Amygdala (tissue), 56 donors: Measurements from ENCODE around the gene LBHD1.
A peak's percentile ranks its signal among the peaks of the same experiment; 100 is the strongest.
"Not testable (repeated sequence)": the region's sequence is repeated elsewhere in the genome, so short reads cannot be mapped to it uniquely, and the experiment has no call there.

Source experiments
- DNase-seq, 56 donors: peaks; one replicate each; lab custom pipeline; 2025; lab: John Stamatoyannopoulos, UW

The LBHD1 gene

DNA sequence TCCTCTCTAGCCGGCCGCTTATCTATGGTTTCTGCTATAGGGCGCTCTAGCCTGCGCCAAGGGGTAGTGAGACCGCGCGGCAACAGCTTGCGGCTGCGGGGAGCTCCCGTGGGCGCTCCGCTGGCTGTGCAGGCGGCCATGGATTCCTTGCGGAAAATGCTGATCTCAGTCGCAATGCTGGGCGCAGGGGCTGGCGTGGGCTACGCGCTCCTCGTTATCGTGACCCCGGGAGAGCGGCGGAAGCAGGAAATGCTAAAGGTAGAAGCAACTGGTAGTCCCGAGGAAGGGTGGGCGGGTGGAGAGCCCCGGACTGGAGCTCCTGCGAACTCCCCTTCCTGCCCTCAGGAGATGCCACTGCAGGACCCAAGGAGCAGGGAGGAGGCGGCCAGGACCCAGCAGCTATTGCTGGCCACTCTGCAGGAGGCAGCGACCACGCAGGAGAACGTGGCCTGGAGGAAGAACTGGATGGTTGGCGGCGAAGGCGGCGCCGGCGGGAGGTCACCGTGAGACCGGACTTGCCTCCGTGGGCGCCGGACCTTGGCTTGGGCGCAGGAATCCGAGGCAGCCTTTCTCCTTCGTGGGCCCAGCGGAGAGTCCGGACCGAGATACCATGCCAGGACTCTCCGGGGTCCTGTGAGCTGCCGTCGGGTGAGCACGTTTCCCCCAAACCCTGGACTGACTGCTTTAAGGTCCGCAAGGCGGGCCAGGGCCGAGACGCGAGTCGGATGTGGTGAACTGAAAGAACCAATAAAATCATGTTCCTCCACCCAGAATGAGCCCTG lies at the start of gene LBHD1, which contains the start of gene UQCC3:
Gene LBHD1, minus strand, starts transcription at position 660 of the 782 bp plus-strand sequence. CDS start 2,236 bp downstream, outside the sequence.
Gene UQCC3, plus strand, starts transcription at position 66 of the 782 bp plus-strand sequence. Its CDS starts 73 bp downstream, at position 139.
- peak in 55 of 56 donors; percentile 27 to 88 (median 72) for DNase-seq

GRCh38 chr11:62719302-62719978 lies 47.4 kb upstream of the LBHD1 start:
- DNase-seq, result no peak

DNA sequence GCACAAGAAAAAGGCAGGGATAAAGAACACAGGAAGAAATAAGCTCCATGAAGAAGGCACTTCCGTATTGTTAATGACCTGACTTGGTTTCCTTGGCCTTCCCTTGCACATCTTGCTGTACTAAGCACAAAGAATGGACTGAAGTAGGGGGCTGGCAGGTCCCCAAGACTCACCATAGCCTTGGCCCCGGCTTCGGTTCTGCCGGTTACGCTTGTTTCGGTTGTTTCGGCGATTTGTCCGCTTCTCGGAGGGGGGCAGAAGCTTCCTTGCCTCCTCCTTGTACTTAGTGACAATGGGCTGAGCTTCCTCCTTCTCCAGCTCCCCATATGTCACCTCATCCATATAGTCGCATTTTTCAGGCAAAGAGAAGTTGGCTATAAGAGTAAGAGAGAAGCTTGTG lies 44.7 kb upstream of the LBHD1 start:
- peak in 2 of 56 donors; percentile 15 to 23 for DNase-seq

GRCh38 chr11:62716206-62716605 lies 44.1 kb upstream of the LBHD1 start:
- DNase-seq, result no peak

DNA sequence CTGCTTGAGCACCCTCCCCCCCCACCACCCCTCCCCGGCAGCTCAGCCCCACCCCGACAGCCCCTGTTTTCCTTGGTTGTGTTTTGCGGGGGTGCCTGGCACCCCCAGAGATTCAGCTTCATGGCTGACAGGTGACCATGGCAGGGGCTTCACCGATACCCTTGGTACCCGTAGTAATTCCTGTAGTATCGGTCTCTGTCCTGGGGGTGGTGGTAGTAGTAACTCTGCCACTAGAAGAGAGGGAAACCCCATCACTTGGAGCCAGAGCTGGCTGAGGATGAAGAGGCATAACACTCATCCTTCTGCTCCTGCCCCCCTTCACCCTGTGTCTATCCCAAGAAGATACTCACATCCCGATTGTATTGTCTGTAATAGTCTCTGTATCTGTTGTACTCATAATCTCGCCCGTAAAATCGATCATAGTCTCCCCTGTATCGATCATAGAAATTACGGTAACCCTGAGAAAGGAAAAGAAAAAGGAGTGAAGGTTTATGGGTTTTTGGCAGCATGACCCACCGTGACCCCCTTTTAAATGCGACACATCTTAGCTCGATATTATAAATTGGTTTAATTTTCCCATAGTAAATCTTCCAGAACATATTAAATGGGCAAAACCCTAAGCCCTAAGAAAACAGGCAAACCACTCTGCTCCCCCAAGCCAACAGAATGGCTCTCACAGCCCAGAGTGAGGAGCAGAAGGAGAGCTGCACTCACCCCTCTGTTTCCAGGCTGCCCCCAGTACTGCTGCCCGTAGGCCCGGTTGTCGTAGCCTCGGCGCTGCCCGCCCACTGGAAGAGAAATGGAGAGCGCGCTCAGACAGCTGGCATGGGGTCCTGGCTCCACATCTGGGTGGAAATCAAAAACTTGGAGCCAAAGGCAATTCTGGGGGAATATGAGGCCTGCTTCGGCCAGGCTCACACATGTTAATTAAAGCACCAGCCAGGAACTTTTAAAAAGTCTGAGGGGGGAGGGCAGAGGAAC lies 43.4 kb upstream of the LBHD1 start:
- DNase-seq, result no peak

DNA sequence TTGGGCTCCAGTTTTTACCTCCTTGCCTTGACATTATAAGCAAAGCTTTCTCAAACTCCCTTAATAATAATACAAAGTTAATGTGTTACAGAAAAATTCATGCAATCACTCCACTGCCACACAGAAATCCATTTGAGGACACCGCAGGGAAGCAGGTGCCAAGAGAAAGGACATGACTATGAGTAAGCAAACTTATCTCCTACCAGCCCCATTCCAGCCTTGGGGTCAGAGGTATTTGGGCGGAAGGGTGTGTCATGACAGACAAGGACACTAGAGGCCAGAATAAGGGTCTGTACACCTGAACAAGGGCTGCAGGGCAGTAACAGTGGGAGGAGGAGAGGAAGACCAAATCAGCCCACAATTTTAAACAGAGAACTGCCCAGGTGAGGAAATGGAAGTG lies 41.3 kb upstream of the LBHD1 start:
- DNase-seq, result no peak

GRCh38 chr11:62712861-62713260 lies 40.8 kb upstream of the LBHD1 start:
- DNase-seq, result no peak

DNA sequence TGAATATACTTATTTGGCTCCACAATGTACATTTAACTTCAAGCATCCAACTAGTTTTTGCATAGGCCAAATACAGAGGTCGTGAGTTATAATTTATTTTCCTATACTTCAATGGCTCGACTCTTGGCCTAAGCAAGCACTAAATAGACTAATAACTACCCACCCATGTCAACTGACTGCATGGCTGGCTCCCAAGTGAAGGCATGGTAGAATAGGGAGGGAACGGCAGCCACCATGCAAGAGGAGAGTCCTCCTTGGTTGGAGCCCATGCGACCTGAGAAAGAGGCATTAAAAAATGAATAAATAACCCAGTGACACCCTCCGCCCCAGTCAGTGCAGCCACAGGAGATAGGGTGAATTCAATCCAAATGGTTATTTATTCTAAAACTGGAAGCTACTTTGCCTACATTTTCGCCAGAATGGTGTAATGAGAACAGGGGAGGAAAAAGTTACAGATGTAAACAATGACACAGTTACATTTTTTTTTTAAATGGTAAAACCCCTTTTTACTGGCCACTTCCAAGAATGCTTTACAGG lies 40.3 kb upstream of the LBHD1 start:
- DNase-seq, result no peak

DNA sequence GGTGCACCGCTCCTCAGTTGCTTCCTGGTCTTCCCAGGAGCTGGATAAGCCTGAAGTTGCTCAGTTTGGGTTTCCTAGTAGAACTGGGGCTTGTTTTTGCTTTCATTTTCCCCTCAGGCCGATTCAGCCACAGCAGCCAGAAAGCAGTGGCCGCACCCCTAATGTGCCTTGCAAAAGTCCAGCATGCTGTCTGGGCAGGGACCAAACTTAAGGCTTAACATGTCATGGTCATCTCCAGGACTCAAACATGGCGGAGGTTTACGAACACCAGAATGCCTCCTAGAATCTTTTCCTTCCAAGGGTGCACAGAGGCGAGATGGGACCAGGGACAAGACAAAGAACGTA lies 37.9 kb upstream of the LBHD1 start:
- DNase-seq, result peak in 3 of 56 donors; percentile 45 to 67 (median 46)

DNA sequence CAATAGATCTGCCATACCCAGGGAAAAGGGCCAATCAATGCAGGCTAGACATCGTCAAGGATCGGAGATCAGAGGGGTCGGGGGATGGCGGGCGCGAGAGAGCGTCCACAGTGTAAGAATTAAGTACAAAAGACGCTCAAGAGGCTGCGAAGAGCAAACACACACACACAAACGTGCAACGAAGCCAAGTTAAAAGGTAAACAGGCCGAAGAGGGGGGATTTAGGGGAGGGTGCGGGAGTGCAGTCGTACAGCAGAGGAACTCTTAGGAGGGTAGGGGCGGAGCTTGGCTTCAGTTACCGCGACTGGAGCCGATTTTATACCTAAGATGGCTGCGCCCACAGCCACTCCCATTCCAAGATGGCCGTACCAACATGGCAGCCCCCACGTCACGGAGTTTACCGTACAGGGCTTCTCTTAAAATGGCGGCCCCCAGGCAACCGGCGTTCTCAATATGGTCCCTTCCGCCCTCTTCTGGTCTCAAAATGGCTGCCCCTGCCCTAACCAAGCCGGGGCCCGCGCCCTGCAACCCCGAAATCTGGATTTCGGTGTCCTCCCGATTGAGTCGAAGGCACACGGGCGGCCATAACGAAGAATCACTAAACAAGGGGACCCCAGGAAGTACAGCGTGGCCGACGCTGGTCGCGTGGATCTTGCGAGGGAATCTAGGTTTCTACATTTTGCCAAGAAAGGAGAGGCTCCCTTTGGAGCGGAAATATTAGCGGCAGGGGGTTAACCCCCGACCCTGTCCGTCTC lies 37.4 kb upstream of the LBHD1 start:
- DNase-seq, result peak in 55 of 56 donors; percentile 67 to 99 (median 94)

DNA sequence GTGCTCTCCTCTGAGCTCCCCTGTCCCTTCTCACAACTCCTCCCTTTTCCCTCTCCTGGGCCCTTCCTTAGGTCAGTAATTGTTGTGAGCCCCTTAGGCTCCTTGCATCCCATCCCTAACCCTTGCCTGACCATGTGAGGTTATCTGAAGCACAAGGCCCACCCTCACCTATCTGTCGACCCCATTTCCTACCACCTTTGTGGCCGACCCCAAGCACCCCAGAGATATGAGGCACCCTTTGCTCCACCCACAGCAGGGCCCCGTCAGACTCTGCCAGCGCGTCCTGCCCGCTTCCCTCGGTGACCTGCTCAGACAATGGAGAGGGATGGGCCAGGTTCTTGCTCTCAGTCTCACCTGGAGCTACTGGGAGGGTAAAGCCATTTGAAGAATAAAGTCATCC lies 36.7 kb upstream of the LBHD1 start:
- peak in 2 of 56 donors; percentile 30 to 53 for DNase-seq

DNA sequence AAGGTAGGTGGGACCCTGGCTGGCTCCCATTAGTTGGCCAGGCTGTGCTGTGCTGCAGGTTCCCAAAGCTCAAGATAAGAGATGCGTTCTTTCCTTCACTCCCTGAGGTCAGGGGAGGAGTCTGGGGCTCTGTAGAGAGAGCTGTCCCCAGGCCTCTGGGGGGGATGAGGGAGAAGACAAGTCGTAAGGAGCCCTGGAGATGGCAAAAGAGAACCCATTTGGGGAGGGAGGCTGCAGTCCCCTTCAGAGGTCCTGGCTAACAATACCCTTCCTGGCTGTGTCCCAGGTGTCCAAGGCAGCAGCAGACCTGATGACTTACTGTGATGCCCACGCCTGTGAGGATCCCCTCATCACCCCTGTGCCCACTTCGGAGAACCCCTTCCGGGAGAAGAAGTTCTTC lies 36.3 kb upstream of the LBHD1 start:
- peak in 2 of 56 donors; percentile 8 to 21 for DNase-seq

- peak in 53 of 56 donors; percentile 16 to 93 (median 75) for DNase-seq
Measured at GRCh38 chr11:62707277-62707861, 35.3 kb upstream of the LBHD1 start, which contains the start of the genes BSCL2 and GNG3. TSS of gene BSCL2 (minus strand) at chr11:62707424. CDS start at chr11:62707195, 229 bp downstream. TSS of gene GNG3 (plus strand) at chr11:62707676. CDS start at chr11:62708296, 620 bp downstream.

DNA sequence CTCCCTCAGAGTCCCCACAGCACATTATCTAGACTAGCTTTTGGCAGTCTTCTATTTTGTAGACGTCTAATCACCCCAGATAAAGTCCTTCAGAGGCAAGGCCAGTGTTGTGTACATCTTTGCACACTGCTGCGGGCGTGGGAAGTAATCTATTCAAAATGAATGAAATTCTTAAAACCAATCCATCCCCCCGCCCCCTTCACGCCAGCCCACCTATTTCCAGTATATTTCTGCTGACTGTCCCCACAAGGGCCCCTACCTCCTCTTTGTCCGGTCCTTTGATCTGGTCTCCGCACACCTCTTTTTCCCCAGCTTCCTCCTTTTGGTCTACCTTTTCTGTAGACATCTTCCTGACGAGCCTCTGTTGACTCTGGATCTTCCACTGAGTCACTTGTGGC lies 34.8 kb upstream of the LBHD1 start:
- peak in 2 of 56 donors; percentile 27 to 48 for DNase-seq

DNA sequence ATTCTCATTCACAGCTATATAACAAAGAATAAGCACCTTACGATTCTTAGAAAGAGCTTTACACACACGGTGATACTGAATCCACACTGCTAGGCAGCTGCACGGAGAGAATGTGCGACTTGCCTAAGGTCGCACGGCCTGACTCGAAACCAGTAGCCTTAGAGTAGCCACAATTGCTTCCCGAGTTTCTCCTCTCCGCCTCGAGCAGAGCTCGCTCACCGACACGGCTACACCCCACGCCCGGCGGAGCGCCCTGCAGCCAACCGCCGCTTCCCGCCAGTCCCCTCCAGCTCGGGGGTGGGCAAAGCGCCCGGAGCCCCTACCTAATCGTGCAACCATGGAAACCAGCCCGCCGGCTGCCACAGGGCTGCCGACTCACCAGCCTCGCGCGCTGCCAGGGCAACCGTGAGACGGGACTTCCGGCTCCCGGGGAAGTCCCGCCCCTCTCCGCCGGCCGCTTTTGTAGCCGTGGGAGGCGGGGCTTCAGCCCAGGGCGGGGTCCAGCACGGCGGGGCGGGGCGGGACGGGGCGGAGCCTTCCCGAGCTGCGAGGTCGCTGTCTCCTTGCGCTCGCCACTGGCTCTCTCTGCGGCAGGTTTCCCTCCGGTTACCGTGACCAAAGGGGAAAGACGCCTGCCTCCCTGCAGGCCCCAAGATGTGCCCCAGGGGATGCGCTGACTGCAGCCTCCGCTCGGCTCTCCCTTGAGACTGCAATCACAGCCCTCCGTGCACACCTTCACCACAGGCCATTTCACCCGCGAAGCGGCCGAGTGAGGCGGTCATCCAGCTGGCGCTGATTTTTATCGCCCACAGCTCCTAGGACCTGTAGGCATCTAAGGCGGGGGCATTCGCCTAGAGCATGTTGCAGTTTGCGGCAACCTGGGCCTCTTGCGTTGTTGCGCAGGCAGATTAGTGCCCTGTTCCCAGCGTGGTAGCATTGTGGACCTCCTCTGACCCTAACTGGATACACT lies 34.1 kb upstream of the LBHD1 start:
- DNase-seq, result peak; percentile 49 to 97 (median 92)

- DNase-seq, result no peak
Measured at GRCh38 chr11:62705413-62705812, 33.3 kb upstream of the LBHD1 start.

- not testable (repeated sequence) for DNase-seq
Measured at GRCh38 chr11:62703921-62704320, 31.9 kb upstream of the LBHD1 start.

- DNase-seq, result no peak
Measured at GRCh38 chr11:62702246-62702645, 30.2 kb upstream of the LBHD1 start.
